Measurements from ENCODE around the gene USP9X.

DNA sequence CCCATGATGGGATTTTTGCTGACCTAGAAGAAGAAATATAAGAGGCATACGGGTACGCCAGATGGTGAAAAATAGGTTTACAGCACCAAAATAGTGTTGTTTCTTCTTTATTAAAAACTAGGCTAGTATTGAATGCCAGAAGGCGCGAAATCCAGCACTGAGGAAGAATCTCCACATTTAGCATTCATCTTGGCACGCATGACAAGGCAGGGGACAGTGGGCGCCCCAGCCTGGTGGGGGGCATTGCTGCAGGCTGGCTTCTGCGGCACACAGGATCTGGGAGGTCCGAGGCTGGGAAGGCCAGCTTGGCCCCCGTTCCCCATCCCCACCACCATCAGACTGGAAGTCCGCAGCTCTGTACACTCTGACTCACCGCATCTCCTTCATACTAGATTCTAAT lies 173.0 kb downstream of the USP9X start:
- TF ChIP-seq, protein P1, sequence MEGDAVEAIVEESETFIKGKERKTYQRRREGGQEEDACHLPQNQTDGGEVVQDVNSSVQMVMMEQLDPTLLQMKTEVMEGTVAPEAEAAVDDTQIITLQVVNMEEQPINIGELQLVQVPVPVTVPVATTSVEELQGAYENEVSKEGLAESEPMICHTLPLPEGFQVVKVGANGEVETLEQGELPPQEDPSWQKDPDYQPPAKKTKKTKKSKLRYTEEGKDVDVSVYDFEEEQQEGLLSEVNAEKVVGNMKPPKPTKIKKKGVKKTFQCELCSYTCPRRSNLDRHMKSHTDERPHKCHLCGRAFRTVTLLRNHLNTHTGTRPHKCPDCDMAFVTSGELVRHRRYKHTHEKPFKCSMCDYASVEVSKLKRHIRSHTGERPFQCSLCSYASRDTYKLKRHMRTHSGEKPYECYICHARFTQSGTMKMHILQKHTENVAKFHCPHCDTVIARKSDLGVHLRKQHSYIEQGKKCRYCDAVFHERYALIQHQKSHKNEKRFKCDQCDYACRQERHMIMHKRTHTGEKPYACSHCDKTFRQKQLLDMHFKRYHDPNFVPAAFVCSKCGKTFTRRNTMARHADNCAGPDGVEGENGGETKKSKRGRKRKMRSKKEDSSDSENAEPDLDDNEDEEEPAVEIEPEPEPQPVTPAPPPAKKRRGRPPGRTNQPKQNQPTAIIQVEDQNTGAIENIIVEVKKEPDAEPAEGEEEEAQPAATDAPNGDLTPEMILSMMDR (IDR thresholded peaks at IDR 0.05) = no peak
- TF ChIP-seq POLR2A (IDR thresholded peaks at IDR 0.05) (no peak), EP300 (IDR thresholded peaks at IDR 0.05; ENCODE audit: low read depth) (no peak)

Data from transverse colon (tissue), 3 donors.